ENCODE measurements around the gene RNF181.
"Not testable (repeated sequence)": the region's sequence is repeated elsewhere in the genome, so short reads cannot be mapped to it uniquely, and the experiment has no call there.

The RNF181 gene

GRCh38 chr2:85595301-85596025 lies at the start of gene RNF181:
TSS of gene RNF181 (plus strand) at chr2:85595745. CDS start at chr2:85595764, 19 bp downstream.
- peak; percentile 92 to 95 for DNase-seq

- no peak for DNase-seq
Measured at GRCh38 chr2:85545780-85546240, 49.7 kb upstream of the RNF181 start.

GRCh38 chr2:85547089-85547858 lies 48.3 kb upstream of the RNF181 start:
- no peak for DNase-seq

GRCh38 chr2:85547859-85548607 lies 47.5 kb upstream of the RNF181 start:
- no peak for DNase-seq

- DNase-seq = no peak
Measured at GRCh38 chr2:85548608-85548900, 47.0 kb upstream of the RNF181 start.

GRCh38 chr2:85549095-85549494 lies 46.5 kb upstream of the RNF181 start:
- DNase-seq = no peak

- DNase-seq = no peak
Measured at GRCh38 chr2:85549826-85550225, 45.7 kb upstream of the RNF181 start.

GRCh38 chr2:85550486-85550885 lies 45.1 kb upstream of the RNF181 start:
- no peak for DNase-seq

- peak; percentile 46 to 72 for DNase-seq
Measured at GRCh38 chr2:85551698-85552678, 43.6 kb upstream of the RNF181 start.

- DNase-seq = no peak
Measured at GRCh38 chr2:85553184-85553583, 42.4 kb upstream of the RNF181 start.

- DNase-seq = no peak
Measured at GRCh38 chr2:85554980-85555612, 40.4 kb upstream of the RNF181 start.

GRCh38 chr2:85557130-85557529 lies 38.4 kb upstream of the RNF181 start:
- DNase-seq = no peak

- no peak for DNase-seq
Measured at GRCh38 chr2:85558160-85558559, 37.4 kb upstream of the RNF181 start.

GRCh38 chr2:85560403-85560726 lies 35.2 kb upstream of the RNF181 start:
- not testable (repeated sequence) for DNase-seq

- DNase-seq = no peak
Measured at GRCh38 chr2:85560812-85561279, 34.7 kb upstream of the RNF181 start.

- DNase-seq = peak; percentile 97
Measured at GRCh38 chr2:85561280-85562212, 34.0 kb upstream of the RNF181 start, which contains the start of gene GGCX. TSS of gene GGCX (minus strand) at chr2:85561493. CDS start at chr2:85561428, 65 bp downstream.

- DNase-seq = no peak
Measured at GRCh38 chr2:85564144-85564563, 31.4 kb upstream of the RNF181 start.

GRCh38 chr2:85566265-85566664 lies 29.3 kb upstream of the RNF181 start:
- DNase-seq = no peak

GRCh38 chr2:85575739-85576138 lies 19.8 kb upstream of the RNF181 start:
- no peak for DNase-seq

GRCh38 chr2:85577063-85577385 lies 18.5 kb upstream of the RNF181 start:
- no peak for DNase-seq

Data from NCI-H1930 (cell line).